HepG2 (cell line): ENCODE data around the gene PDS5B. TPM values are rescaled to one million over a fixed set of nuclear protein-coding genes. Genes with fewer than 3 reads are reported as not detected.

Experiments
- ATAC-seq: fragments of 200-7000 bp; cut with Tn5 transposase; 3 replicates; pipeline ENCODE4 v1.9.1; 2020; ENCODE audit warnings: mild to moderate bottlenecking, moderate library complexity
- BruUV-seq: library from RNA; stranded (reverse); fragments of 400-500 nt; replicated peaks from 2 replicates; lab custom pipeline; 2021; lab: Mats Ljungman, UMichigan
- CTCF ChIA-PET: fragments of 300-600 bp; formaldehyde crosslinking; extraction: SDS; loops from one replicate; lab custom pipeline; 2021; ENCODE audit warnings: low total read pairs, inconsistent platforms, low intra/inter-chr PET ratio; lab: Yijun Ruan, JAX
- POLR2A ChIA-PET: fragments of 350-600 bp; sonication (Branson Sonifier 250); formaldehyde crosslinking; loops from one replicate; lab custom pipeline; 2020; ENCODE audit warnings: antibody characterized with exemption, inconsistent platforms; lab: Yijun Ruan, JAX
- DNase-seq: peaks from one replicate; pipeline ENCODE4 v3.0.0-alpha.2; 2015; ENCODE audit warnings: low spot score
- FAIRE-seq: peaks from 3 replicates; lab custom pipeline; 2011; peaks lifted over from hg19 to GRCh38; lab: Jason Lieb, UNC
- H2AFZ ChIP-seq: one replicate; pipeline ENCODE4 v1.6.1; 2011; ENCODE audit warnings: low read length, inconsistent platforms
- H3K27ac ChIP-seq: fragments of 300-600 bp; 3 replicates; pipeline ENCODE4 v1.8.0; 2011; ENCODE audit warnings: mixed run types, mild to moderate bottlenecking, mixed read lengths, low read length, inconsistent platforms; ENCODE audit not compliant: insufficient read depth; ENCODE audit errors: extremely low read length
- H3K27me3 ChIP-seq, 2 experiments: fragments of 200-600 bp in 1 of 2; 2 replicates in 1 of 2; 3 replicates in 1 of 2; pipeline versions ENCODE4 v1.6.0 to v1.8.0; 2011; ENCODE audit warnings: low read length in 2 of 2, mild to moderate bottlenecking in 2 of 2, moderate library complexity in 2 of 2, inconsistent platforms in 1 of 2; ENCODE audit not compliant: insufficient read depth in 2 of 2, control insufficient read depth in 1 of 2
- H3K36me3 ChIP-seq, 2 experiments: fragments of 200-600 bp in 1 of 2; replicated peaks in 1 of 2; 2 replicates in 1 of 2; 3 replicates in 1 of 2; pipeline versions ENCODE4 v1.5.1 to v1.8.0; 2011; ENCODE audit warnings: low read length in 2 of 2, inconsistent platforms in 1 of 2; ENCODE audit not compliant: insufficient read depth in 2 of 2, control insufficient read depth in 1 of 2
- H3K4me1 ChIP-seq: 2 replicates; pipeline ENCODE4 v1.5.1; 2012; ENCODE audit warnings: low read length, inconsistent platforms; ENCODE audit not compliant: insufficient read depth
- H3K4me2 ChIP-seq: 2 replicates; pipeline ENCODE4 v1.6.0; 2011; ENCODE audit warnings: low read depth, low read length, inconsistent platforms
- H3K4me3 ChIP-seq, 3 experiments: fragments of 200-600 bp in 1 of 3; sonication (generic), shearing (Covaris generic) in 1 of 3; replicated peaks in 1 of 3; 2 replicates each; pipeline ENCODE4 v1.5.1; 2011 to 2016; ENCODE audit warnings: low read length in 3 of 3, inconsistent platforms in 2 of 3, low read depth in 2 of 3, mild to moderate bottlenecking in 2 of 3, control low read depth in 1 of 3, mixed read lengths in 1 of 3; ENCODE audit not compliant: insufficient read depth in 1 of 3
- H3K79me2 ChIP-seq: one replicate; pipeline ENCODE4 v1.6.1; 2011; ENCODE audit warnings: low read length, inconsistent platforms; ENCODE audit not compliant: insufficient read depth
- H3K9ac ChIP-seq: 2 replicates; pipeline ENCODE4 v1.6.0; 2011; ENCODE audit warnings: mild to moderate bottlenecking, low read depth, low read length, inconsistent platforms; ENCODE audit not compliant: insufficient read depth
- H3K9me3 ChIP-seq: 2 replicates; pipeline ENCODE4 v1.5.1; 2012; ENCODE audit warnings: mild to moderate bottlenecking, low read length
- H4K20me1 ChIP-seq: 2 replicates; pipeline ENCODE4 v1.6.0; 2011; ENCODE audit warnings: inconsistent platforms, mild to moderate bottlenecking, low read length, moderate library complexity; ENCODE audit not compliant: insufficient read depth
- AKNA ChIP-seq: sonication (generic); formaldehyde crosslinking; IDR thresholded peaks from 2 replicates; pipeline ENCODE4 v1.4.0; 2020; ENCODE audit warnings: missing genetic modification reagents, borderline replicate concordance
- ARNT ChIP-seq: fragments of 450-650 bp; IDR thresholded peaks from 2 replicates; pipeline ENCODE4 v1.6.1; 2017
- EED ChIP-seq: sonication (generic); formaldehyde crosslinking; IDR thresholded peaks from 2 replicates; pipeline ENCODE4 v1.5.0; 2020; ENCODE audit warnings: mild to moderate bottlenecking, missing genetic modification reagents
- HDAC1 ChIP-seq: sonication (generic); formaldehyde crosslinking; IDR thresholded peaks from 2 replicates; pipeline ENCODE4 v1.5.1; 2020; ENCODE audit warnings: mild to moderate bottlenecking, missing genetic modification reagents
- KDM4B ChIP-seq: sonication (generic); formaldehyde crosslinking; IDR thresholded peaks from 2 replicates; pipeline ENCODE4 v1.4.0; 2020; ENCODE audit warnings: missing genetic modification reagents
- PCBP2 ChIP-seq: fragments of 200-400 bp; formaldehyde crosslinking; optimal IDR thresholded peaks from 2 replicates; pipeline ENCODE3; 2018; ENCODE audit warnings: low read length, low read depth; ENCODE audit not compliant: poor library complexity, severe bottlenecking
- PRMT3 ChIP-seq: sonication (generic); formaldehyde crosslinking; IDR thresholded peaks from 2 replicates; pipeline ENCODE4 v1.8.1; 2022; ENCODE audit warnings: low read depth, mild to moderate bottlenecking, moderate library complexity, missing genetic modification reagents, borderline replicate concordance
- SATB2 ChIP-seq: sonication (generic); formaldehyde crosslinking; IDR thresholded peaks from 2 replicates; pipeline ENCODE4 v1.5.0; 2020; ENCODE audit warnings: missing genetic modification reagents
- SP140L ChIP-seq: sonication (generic); formaldehyde crosslinking; IDR thresholded peaks from 2 replicates; pipeline ENCODE4 v1.4.0; 2020; ENCODE audit warnings: missing genetic modification reagents, borderline replicate concordance
- XRCC5 ChIP-seq: fragments of 200-400 bp; formaldehyde crosslinking; optimal IDR thresholded peaks from 2 replicates; pipeline ENCODE3; 2017; ENCODE audit warnings: mild to moderate bottlenecking, low read length
- ZFP36L1 ChIP-seq: sonication (generic); formaldehyde crosslinking; IDR thresholded peaks from 2 replicates; pipeline ENCODE4 v1.8.0; 2022; ENCODE audit warnings: mild to moderate bottlenecking, missing genetic modification reagents, moderate library complexity
- ZFYVE20 ChIP-seq: sonication (generic); formaldehyde crosslinking; IDR thresholded peaks from 2 replicates; pipeline ENCODE4 v1.8.0; 2023; ENCODE audit warnings: low read depth, mild to moderate bottlenecking, moderate library complexity, missing genetic modification reagents, borderline replicate concordance
- ZNF224 ChIP-seq: sonication (generic); formaldehyde crosslinking; IDR thresholded peaks from 2 replicates; pipeline ENCODE4 v1.5.0; 2020; ENCODE audit warnings: mild to moderate bottlenecking, missing genetic modification reagents
- ZNF326 ChIP-seq: sonication (generic); formaldehyde crosslinking; IDR thresholded peaks from 2 replicates; pipeline ENCODE4 v1.4.0; 2020; ENCODE audit warnings: missing genetic modification reagents, borderline replicate concordance
- ZNF597 ChIP-seq: sonication (generic); formaldehyde crosslinking; IDR thresholded peaks from 2 replicates; pipeline ENCODE4 v1.5.0; 2020; ENCODE audit warnings: missing genetic modification reagents
- ZNF841 ChIP-seq: sonication (generic); formaldehyde crosslinking; IDR thresholded peaks from 2 replicates; pipeline ENCODE4 v1.8.1; 2023; ENCODE audit warnings: missing genetic modification reagents, borderline replicate concordance
- WGBS: methylation state at CpG from one replicate; pipeline ENCODE4 v1.1.6; 2017; ENCODE audit warnings: low lambda C conversion rate; 5-methylcytosine and 5-hydroxymethylcytosine counted together
- in situ Hi-C: cut with HindIII; loops from 2 replicates; pipeline ENCODE4 v1.10.0; 2017; ENCODE audit warnings: low pct_unique_long_range_greater_than_20kb; ENCODE audit not compliant: extremely low pct_ligation_motif_present
- intact Hi-C: fragments of 100-400 bp; cut with micrococcal nuclease; formaldehyde crosslinking; loops from one replicate; pipeline ENCODE4 v1.10.0; 2022; ENCODE audit not compliant: unreplicated experiment
- polyA plus RNA-seq, 8 experiments: library from polyadenylated mRNA; depleted of rRNA in 3 of 8; stranded (reverse) in 7 of 8; unstranded in 1 of 8; fragments of >200 nt; fragmentation: Illumina TruSeq in 4 of 8; extraction: Trizol in 4 of 8; gene quantifications; 2 replicates each; pipeline versions ENCODE4 v1.2.1 to v1.2.3, GENCODE V29; 2011 to 2016; ENCODE audit warnings: low read depth in 4 of 8, missing spikeins in 1 of 8, mixed read lengths in 1 of 8; ENCODE audit not compliant: insufficient read depth in 1 of 8
- total RNA-seq, 5 experiments: library from RNA; depleted of rRNA; stranded (reverse); fragments of >200 nt; fragmentation: Illumina TruSeq; extraction: Trizol; gene quantifications; 2 replicates each; pipeline ENCODE4 v1.2.3, GENCODE V29; 2016; ENCODE audit warnings: low read depth in 1 of 5

PDS5B gene
- total and polyA plus RNA-seq, 2 of the 13 experiments (the other 11 are each of a cell fraction or from before 2014, with no cell fraction given), result 5.8 to 24.6 TPM

- H3K9ac ChIP-seq, result no peak overlapping the region
- CTCF ChIA-PET, result no interaction called here
Measured at GRCh38 chr13:32542221-32542620, 44.0 kb upstream of the PDS5B start.

GRCh38 chr13:32545083-32545482, 41.2 kb upstream of the PDS5B start:
- no peaks in the 10 kb centered on the region for H3K79me2 ChIP-seq
- FAIRE-seq (no peak), DNase-seq (no peak), ATAC-seq (no peak)
- WGBS, result 47% methylated on average over 2 of the region's 2 CpGs
- no peaks in the 10 kb centered on the region for H3K9me3 ChIP-seq
- H2AFZ ChIP-seq, result no peak overlapping the region
- no peaks in the 10 kb centered on the region for H3K36me3 ChIP-seq
- no peaks in the 10 kb centered on the region for H4K20me1 ChIP-seq
- in situ Hi-C loops, result no loop called here
- H3K27ac ChIP-seq, result no peak overlapping the region
- intact Hi-C loops, result no loop called here
- BruUV-seq, result no TSS peak
- peaks cover 14% of the 10 kb centered on the region for H3K4me1 ChIP-seq
- no peak overlapping the region for H3K4me3 ChIP-seq
- no peak overlapping the region for H3K4me2 ChIP-seq
- POLR2A ChIA-PET, result interaction anchor here (0.6 kb wide), 1 partner anchor 165 kb away, joined by 3 read pairs; no protein-coding TSS in a partner anchor
- no peak overlapping the region for H3K9ac ChIP-seq
- CTCF ChIA-PET, result no interaction called here
- no peaks in the 10 kb centered on the region; a peak in 1 of 5 replicates for H3K27me3 ChIP-seq
- TF ChIP-seq PRMT3 (CRISPR knock-in tag), result no peak
- no peak for TF ChIP-seq AKNA (CRISPR knock-in tag)
- TF ChIP-seq ZNF224, result no peak
- TF ChIP-seq ZNF841 (CRISPR knock-in tag), result no peak
- TF ChIP-seq KDM4B (CRISPR knock-in tag), result no peak

More at GRCh38 chr13:32542221-32542620, 44.0 kb upstream of the PDS5B start:
- H3K27ac ChIP-seq, result no peak overlapping the region
- intact Hi-C loops (no loop called here), in situ Hi-C loops (no loop called here)
- FAIRE-seq (no peak), DNase-seq (no peak), ATAC-seq (no peak)
- no peaks in the 10 kb centered on the region; a peak in 2 of 5 replicates for H3K27me3 ChIP-seq
- H3K4me2 ChIP-seq, result no peak overlapping the region
- H2AFZ ChIP-seq, result no peak overlapping the region
- POLR2A ChIA-PET, result interaction anchor here (0.9 kb wide), 1 partner anchor 43 kb away, joined by 3 read pairs; no protein-coding TSS in a partner anchor
- no peaks in the 10 kb centered on the region for H4K20me1 ChIP-seq
- H3K4me3 ChIP-seq, result no peak overlapping the region
- peaks cover 11% of the 10 kb centered on the region for H3K79me2 ChIP-seq
- no peaks in the 10 kb centered on the region for H3K9me3 ChIP-seq
- no TSS peak for BruUV-seq
- H3K36me3 ChIP-seq, result no peaks in the 10 kb centered on the region
- WGBS, result 57% methylated on average over 2 of the region's 2 CpGs
- H3K4me1 ChIP-seq, result peaks cover 6% of the 10 kb centered on the region; the same call in 1 of the 2 replicates
- no peak for TF ChIP-seq PCBP2
- no peak for TF ChIP-seq ZFYVE20 (CRISPR knock-in tag)
- no peak for TF ChIP-seq SATB2
- no peak for TF ChIP-seq ZFP36L1 (CRISPR knock-in tag)
- TF ChIP-seq XRCC5, result no peak
- TF ChIP-seq HDAC1 (CRISPR knock-in tag), result no peak
- no peak for TF ChIP-seq ARNT
- no peak for TF ChIP-seq SP140L (CRISPR knock-in tag)
- TF ChIP-seq ZNF326, result no peak
- TF ChIP-seq EED, result no peak
- no peak for TF ChIP-seq ZNF597 (CRISPR knock-in tag)
